Germinal center (tissue), 1 donor: Measurements from ENCODE around the gene SFXN3.

Experiments
- DNase-seq: peaks from one replicate; pipeline ENCODE4 v3.0.0; 2012; ENCODE audit warnings: mixed read lengths, low spot score

The SFXN3 gene

GRCh38 chr10:101060036-101060950, 29.3 kb downstream of the SFXN3 start:
- DNase-seq: peak; percentile 84

GRCh38 chr10:101060951-101061623, 30.1 kb downstream of the SFXN3 start:
- peak; percentile 98 for DNase-seq

DNA sequence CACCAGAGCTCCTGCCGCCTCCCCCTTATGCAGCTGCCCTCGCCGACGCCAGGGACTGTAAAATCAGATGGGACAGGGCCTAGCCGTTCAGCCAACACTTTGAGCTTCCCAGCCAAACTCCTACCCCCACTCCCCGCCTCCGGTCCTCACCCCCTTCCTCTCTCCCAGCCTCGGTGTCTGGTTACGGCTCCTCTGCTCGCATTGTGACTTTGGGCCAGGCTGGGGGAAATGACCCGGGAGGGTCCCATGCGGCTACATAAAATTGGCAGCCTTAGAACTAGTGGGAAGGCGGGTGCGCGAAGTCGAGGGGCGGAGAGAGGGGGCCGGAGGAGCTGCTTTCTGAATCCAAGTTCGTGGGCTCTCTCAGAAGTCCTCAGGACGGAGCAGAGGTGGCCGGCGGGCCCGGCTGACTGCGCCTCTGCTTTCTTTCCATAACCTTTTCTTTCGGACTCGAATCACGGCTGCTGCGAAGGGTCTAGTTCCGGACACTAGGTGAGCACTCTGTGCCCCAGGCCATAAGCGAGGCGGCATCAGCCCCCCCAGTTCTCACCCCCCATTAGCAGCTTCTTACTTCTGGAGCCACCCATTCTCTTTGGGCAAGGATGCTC, 30.7 kb downstream of the SFXN3 start, which contains the start of gene KAZALD1:
TSS of gene KAZALD1 (plus strand) at position 366 of the 608 bp plus-strand sequence. CDS start 604 bp downstream, outside the sequence.
- no peak for DNase-seq

- peak; percentile 80 for DNase-seq
Measured at GRCh38 chr10:101062232-101063049, 31.4 kb downstream of the SFXN3 start.

GRCh38 chr10:101063050-101063525, 32.1 kb downstream of the SFXN3 start:
- DNase-seq: no peak

DNA sequence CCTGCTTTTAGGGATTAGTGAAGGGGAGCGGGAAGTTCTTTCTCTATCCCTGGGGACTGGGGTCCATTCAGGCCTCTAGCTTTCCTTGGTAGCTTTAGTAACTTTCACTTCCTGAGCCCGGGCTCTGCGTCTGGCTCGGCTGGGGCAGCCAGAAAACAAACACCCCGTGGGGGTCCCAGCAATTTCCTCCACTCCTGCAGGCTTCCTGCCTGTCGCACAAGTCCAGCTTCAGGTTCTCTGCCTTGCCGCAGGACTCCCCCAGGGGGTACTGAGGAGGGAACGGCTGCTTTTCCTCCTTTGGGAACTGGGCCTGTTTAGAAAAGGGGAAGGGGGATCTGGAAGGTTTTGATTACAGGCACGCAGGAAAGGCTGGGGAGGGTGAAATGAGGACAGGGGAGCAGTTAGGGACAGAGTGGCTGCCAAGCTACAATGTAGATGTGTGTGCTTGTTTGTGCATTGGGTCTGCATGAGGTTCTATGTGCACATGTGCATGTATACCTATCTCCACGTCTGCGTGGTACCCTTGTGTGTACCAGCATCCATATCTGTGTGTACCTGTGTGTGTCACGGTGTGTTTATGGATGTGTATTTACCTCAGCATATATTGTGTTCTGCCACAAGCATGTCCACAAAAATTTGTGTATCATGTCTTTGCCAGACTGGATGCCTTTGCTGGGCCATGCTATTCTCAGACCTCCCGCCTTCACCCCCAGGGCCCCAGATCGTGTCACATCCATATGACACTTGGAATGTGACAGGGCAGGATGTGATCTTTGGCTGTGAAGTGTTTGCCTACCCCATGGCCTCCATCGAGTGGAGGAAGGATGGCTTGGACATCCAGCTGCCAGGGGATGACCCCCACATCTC, 32.7 kb downstream of the SFXN3 start:
- DNase-seq: no peak

DNA sequence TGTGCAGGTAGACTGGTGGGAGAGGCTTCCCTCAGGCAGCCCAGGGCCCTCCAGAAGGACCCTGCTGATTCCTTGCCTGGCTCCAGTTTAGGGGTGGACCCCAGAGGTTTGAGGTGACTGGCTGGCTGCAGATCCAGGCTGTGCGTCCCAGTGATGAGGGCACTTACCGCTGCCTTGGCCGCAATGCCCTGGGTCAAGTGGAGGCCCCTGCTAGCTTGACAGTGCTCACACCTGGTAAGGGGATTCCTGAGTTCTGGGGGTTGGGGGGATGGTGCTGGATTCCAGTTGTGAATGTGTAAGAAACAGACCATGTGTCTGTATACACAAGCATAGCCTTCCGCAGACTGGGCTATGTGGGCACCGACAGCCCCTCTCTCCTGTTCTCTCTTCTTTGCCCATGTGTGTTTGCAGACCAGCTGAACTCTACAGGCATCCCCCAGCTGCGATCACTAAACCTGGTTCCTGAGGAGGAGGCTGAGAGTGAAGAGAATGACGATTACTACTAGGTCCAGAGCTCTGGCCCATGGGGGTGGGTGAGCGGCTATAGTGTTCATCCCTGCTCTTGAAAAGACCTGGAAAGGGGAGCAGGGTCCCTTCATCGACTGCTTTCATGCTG, 33.5 kb downstream of the SFXN3 start:
- DNase-seq: no peak

- no peak for DNase-seq
Measured at GRCh38 chr10:101065481-101066145, 34.6 kb downstream of the SFXN3 start.

DNA sequence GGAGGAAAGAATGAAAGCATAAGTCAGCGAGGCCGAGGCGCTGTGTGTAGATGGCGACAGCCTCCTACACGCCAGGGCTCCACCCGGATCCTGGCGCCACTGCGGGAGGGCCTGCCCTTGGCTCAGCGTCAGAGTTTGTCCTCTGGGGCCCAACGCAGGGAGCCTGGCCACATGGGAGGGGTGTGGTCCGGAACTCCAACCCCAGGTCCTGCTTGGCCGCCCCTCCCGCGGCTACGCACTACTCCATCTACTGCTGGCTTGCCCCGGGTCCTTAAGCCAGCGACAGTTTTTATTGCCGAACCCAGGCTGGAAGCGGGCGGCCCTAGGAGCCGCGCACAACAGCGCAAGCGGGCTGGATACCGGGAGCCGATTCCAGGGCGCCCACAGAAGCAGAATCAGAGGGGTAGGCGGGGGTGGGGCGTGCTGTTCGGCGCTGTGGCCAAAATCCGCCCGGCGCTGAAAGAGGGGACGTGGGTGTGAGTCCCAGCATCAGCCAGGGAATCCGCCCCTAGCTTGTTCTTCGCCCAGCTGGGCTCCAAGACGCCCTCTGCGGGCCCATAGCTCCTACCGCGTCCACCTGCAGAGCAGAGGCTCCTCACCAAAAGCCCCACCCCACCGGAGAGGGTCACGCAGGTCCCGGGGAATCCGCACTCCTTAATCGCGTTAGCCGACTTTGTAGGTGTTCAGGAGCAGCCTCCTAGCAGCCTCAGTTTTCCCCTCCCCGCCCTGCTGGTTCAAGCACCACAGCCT, 35.3 kb downstream of the SFXN3 start:
- DNase-seq: peak; percentile 68

DNA sequence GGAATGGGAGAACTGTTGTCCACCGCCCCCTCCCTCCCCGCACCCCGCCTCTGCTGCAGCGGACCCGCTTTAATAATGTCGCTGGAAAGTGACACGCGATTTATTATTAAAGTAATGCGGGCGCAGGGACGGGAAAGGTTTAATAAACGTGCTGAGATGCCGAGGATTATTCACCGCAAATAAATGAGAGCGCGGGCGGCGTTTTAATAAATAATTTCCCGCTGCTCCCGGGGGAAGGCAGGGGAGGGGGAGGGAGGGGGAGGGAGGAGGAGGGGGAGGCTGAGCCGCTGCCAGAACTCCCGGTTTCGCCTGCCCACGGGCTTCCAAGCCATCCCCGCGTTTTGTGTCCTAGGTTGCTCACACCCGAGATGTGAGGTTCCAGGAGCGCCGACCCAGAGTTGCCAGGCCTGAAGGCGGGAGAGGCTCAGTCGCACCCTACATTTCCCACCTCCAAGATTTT, 35.9 kb downstream of the SFXN3 start:
- no peak for DNase-seq

DNA sequence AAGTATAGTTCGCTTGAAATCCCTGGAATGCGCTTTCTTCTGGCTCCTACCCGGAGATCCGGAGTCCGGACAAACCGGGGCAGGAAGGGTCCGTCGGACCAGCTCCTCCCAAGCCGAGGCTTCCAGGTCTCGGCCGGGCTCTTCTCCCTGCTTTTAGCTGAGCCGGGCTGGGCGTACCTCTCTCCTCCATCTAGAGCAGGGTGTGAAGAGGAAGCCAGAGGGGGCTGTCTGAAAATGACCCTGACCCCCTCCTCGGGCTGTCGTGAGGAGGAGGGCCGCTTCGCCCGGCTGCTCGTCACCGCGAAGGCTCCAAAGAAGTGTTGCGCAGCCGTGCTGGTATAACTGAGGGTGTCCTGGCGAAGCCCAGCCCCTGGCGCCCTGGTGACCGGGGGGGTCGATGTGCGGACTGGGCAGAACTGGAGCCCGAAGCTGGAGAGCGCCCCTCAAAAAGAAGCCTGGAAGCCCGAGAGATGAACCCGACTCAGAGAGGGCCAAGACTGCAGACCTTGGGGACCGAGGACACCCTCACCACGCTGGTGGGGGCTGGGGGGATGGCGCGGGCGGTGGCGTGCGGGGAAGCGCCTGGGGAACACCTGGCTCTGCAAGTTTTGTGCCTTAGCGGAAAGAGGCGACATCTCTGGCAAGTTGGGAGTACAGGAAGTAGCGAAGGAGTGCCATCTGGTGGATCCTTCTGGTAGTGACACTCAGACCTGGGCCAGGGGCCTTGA, 36.5 kb downstream of the SFXN3 start:
- DNase-seq: peak; percentile 79

- no peak for DNase-seq
Measured at GRCh38 chr10:101069441-101069840, 38.4 kb downstream of the SFXN3 start.

- no peak for DNase-seq
Measured at GRCh38 chr10:101070098-101070497, 39.1 kb downstream of the SFXN3 start.

DNA sequence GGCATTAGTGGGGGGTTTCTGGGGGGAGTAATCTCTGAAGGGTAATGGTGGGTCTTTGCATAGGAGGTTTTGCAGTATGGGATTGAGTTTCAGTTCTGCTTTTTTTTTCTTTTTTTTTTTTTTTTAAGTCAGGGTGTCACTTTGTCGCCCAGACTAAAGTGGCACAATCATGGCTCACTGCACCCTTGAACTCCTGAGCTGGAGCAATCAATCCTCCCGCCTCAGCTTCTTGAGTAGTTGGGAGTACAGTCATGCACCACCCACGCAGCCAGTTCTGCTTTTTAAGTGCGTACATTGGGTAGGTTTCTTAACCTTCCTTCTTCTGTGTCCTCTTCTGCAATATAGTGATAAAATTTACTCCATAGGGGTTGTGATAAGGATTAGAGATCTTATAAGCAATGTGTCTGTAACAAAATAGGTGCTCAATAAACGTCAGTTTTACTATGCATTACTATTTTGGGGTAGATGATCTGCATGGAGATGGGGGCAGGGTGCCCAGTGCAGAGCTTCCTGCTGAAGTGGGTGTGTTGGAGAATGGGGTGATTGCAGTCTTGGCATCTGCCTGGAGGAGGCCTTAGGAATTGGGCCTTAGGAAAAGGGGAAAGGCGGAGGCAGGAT, 40.3 kb downstream of the SFXN3 start:
- no peak for DNase-seq

GRCh38 chr10:101071885-101072433, 40.9 kb downstream of the SFXN3 start:
- no peak for DNase-seq

- DNase-seq: no peak
Measured at GRCh38 chr10:101072923-101073322, 41.9 kb downstream of the SFXN3 start.

GRCh38 chr10:101073631-101074030, 42.6 kb downstream of the SFXN3 start:
- no peak for DNase-seq
